ENCODE data around the gene FUOM.

- TF ChIP-seq POLR2AphosphoS5 (IDR thresholded peaks at IDR 0.05; ENCODE audit: insufficient read depth, low read depth, low read length) (no peak), MAX (IDR thresholded peaks at IDR 0.05; ENCODE audit: insufficient read depth, insufficient read length) (no peak), POLR2A (IDR thresholded peaks at IDR 0.05; ENCODE audit: low read depth, low read length) (no peak)
- TF ChIP-seq, protein P1, sequence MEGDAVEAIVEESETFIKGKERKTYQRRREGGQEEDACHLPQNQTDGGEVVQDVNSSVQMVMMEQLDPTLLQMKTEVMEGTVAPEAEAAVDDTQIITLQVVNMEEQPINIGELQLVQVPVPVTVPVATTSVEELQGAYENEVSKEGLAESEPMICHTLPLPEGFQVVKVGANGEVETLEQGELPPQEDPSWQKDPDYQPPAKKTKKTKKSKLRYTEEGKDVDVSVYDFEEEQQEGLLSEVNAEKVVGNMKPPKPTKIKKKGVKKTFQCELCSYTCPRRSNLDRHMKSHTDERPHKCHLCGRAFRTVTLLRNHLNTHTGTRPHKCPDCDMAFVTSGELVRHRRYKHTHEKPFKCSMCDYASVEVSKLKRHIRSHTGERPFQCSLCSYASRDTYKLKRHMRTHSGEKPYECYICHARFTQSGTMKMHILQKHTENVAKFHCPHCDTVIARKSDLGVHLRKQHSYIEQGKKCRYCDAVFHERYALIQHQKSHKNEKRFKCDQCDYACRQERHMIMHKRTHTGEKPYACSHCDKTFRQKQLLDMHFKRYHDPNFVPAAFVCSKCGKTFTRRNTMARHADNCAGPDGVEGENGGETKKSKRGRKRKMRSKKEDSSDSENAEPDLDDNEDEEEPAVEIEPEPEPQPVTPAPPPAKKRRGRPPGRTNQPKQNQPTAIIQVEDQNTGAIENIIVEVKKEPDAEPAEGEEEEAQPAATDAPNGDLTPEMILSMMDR (IDR thresholded peaks at IDR 0.05; ENCODE audit: extremely low read depth in 1 of 2, insufficient read depth in 1 of 2, low read depth in 1 of 2, low read length in 2 of 2) = no peak
Measured at GRCh38 chr10:133346413-133346812, 11.4 kb downstream of the FUOM start.

Measured in endothelial cell of umbilical vein (primary cell).